HG02884 (cell line): ENCODE data around the gene PCBD1.

Experiments
- ATAC-seq: cut with Tn5 transposase; IDR thresholded peaks from one replicate; pipeline ENCODE4 v1.9.1; 2021; ENCODE audit warnings: mild to moderate bottlenecking, moderate library complexity; ENCODE audit not compliant: unreplicated experiment

Gene PCBD1

GRCh38 chr10:70918851-70919530, 30.6 kb upstream of the PCBD1 start:
- ATAC-seq = no peak

- ATAC-seq = no peak
Observed at GRCh38 chr10:70917635-70918034, 29.3 kb upstream of the PCBD1 start.

- no peak for ATAC-seq
Observed at GRCh38 chr10:70917226-70917625, 28.9 kb upstream of the PCBD1 start.

- ATAC-seq = no peak
Observed at GRCh38 chr10:70916241-70916640, 27.9 kb upstream of the PCBD1 start.

- no peak for ATAC-seq
Observed at GRCh38 chr10:70915806-70916205, 27.4 kb upstream of the PCBD1 start.

- no peak for ATAC-seq
Observed at GRCh38 chr10:70915206-70915605, 26.8 kb upstream of the PCBD1 start.

- ATAC-seq = no peak
Observed at GRCh38 chr10:70914316-70914864, 26.0 kb upstream of the PCBD1 start.

- ATAC-seq = no peak
Observed at GRCh38 chr10:70913893-70914240, 25.5 kb upstream of the PCBD1 start.

GRCh38 chr10:70913191-70913892, 25.0 kb upstream of the PCBD1 start:
- ATAC-seq = no peak

- ATAC-seq = no peak
Observed at GRCh38 chr10:70912556-70912955, 24.2 kb upstream of the PCBD1 start.

GRCh38 chr10:70911386-70911785, 23.0 kb upstream of the PCBD1 start:
- ATAC-seq = no peak

GRCh38 chr10:70910486-70911341, 22.3 kb upstream of the PCBD1 start:
- ATAC-seq = no peak

- no peak for ATAC-seq
Observed at GRCh38 chr10:70909326-70909935, 21.1 kb upstream of the PCBD1 start.

GRCh38 chr10:70908406-70909296, 20.3 kb upstream of the PCBD1 start:
- no peak for ATAC-seq

- no peak for ATAC-seq
Observed at GRCh38 chr10:70907637-70908405, 19.5 kb upstream of the PCBD1 start.

GRCh38 chr10:70906953-70907636, 18.7 kb upstream of the PCBD1 start:
- no peak for ATAC-seq

GRCh38 chr10:70906031-70906783, 17.8 kb upstream of the PCBD1 start:
- ATAC-seq = no peak
